ENCODE results near the gene ACTN1.
A peak's percentile ranks its signal among the peaks of the same experiment; 100 is the strongest.

The ACTN1 gene

DNA sequence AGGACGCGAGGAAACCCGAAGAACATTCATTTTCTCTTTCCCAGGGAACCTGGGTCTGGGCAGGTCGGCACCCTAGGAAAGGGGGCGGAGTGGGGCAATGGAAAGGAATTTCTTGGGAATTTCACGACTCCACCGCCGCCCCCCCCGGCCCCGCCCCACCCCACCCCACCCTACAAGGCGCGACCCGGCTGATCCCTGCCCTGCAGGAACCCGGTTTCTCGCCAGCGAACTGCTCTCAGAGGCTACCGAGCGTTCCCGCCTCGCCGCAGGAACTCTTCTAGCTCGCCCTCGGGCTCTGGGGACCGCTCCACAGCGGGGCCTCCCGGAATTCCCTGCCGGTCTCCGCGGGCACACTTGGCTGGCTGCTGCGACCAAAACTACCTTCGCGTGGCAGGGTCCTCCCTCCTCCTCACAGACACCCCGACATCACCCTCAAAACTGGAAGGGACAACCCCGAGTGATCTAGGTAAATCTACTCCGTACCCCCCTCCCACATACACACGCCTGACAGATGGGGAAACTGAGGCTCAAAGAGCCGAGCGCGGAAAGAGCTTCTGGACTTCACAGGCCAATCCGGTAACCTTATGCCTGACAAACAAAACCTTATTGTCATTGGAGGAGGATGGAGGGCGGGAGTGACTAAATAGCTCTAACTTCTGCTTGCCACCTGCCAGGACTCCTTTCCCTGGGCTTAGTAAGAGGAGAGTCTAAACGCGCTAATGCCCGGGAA is 785 bp upstream of the ACTN1 start:
- no peak for TF ChIP-seq CTCF (conservative IDR thresholded peaks at IDR 0.05; ENCODE audit: low read length)
- peak overlapping the region; percentile 76 for H3K4me3 ChIP-seq (ENCODE audit: low read length)
- peak; percentile 70 for DNase-seq (ENCODE audit: low read depth)

DNA sequence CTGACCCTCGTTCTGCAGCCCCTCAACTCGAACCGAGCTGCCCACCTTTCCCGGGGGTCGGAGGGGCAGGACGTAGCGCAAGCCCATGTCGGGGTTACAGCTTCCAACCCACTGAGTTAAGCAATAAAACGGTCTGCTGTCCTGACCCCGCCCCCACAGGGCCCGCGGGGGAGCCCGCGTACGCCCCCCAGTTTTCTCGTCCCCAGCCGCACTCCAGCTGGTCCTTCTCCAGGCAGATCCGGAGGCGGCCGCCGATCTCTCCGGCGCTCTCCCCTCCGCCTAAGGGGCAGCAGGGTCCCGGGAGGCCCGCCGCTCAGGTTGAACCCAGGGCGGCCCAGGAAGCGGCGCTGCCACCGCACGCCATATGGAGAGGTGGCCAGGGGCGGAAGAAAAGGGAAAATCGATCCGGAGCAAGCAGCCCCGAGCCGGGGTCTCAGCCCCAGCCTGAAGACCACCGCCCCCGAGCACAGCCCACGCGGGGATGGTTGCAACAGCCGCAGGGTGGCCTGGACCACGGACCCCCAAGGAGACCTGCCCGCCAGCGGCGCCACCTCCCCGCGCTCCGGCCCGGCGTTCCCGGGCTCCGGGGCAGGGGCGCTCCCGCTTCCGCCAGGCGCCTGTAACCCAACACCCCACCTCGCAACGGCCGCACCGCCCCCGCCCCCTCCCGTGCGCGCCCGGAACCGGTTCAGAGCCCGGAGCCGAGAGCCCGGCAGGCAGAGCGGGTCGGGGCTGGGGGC is 760 bp downstream of the ACTN1 start:
- DNase-seq (ENCODE audit: low read depth) = peak; percentile 61
- peak overlapping the region; percentile 97 for H3K4me3 ChIP-seq (ENCODE audit: low read length)
- no peak for TF ChIP-seq CTCF (conservative IDR thresholded peaks at IDR 0.05; ENCODE audit: low read length)

GRCh38 chr14:68977718-68978171 is 1.4 kb downstream of the ACTN1 start:
- DNase-seq (ENCODE audit: low read depth) = peak; percentile 95
- peak overlapping the region; percentile 97 for H3K4me3 ChIP-seq (ENCODE audit: low read length)
- peak; percentile 25; the same call in 1 of the 2 replicates for TF ChIP-seq CTCF (conservative IDR thresholded peaks at IDR 0.05; ENCODE audit: low read length)

DNA sequence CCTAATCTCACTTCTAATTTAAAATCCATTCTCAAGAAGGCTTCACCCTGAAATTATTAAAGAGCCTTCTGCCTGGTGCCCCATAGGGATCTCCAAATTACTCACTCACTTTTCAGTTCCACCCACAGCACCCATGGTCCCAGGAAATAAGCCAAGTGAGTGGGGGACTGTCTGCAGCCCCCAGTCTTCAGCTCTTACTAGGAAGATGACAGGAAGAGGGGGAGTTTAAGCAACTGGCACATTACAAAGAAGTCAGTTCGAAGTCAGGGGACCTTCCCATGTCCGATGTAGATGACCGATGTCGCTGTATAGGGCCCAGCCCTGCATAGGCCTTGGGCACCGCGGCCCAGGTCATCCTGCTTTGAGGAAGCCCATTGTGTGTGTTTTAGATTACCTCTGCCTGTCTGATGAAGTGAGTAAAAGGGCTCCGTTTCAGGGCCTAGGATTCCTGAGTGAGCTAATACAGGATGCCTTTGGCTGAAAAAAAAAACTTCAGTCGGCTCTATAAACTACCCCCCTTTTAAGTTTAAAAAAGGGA is 1.9 kb downstream of the ACTN1 start:
- TF ChIP-seq CTCF (conservative IDR thresholded peaks at IDR 0.05; ENCODE audit: low read length) = no peak
- DNase-seq (ENCODE audit: low read depth) = no peak
- H3K4me3 ChIP-seq (ENCODE audit: low read length) = peak overlapping the region; percentile 97

GRCh38 chr14:68976160-68977067 is 2.7 kb downstream of the ACTN1 start:
- H3K4me3 ChIP-seq (ENCODE audit: low read length) = peak overlapping the region; percentile 97
- TF ChIP-seq CTCF (conservative IDR thresholded peaks at IDR 0.05; ENCODE audit: low read length) = no peak
- DNase-seq (ENCODE audit: low read depth) = peak; percentile 70

DNA sequence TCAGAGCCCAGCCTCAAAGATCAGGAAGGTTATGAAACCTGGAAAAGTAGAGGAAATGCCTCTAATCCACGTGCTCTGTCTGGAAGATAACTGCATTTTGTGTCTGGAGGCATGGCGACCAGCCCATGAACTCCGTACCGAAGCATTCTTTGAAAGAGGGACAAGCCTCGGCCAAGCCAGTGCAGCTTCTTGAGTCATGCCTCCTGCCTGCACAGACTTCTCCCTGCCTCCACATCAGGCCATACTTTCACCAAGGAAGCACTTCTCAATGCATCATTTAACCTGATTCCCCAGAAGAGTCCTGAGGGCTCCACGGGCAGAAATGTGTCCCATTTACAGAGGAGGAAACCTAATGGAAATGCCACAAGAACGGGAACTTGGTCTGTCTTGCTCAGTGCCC is 3.4 kb downstream of the ACTN1 start:
- TF ChIP-seq CTCF (conservative IDR thresholded peaks at IDR 0.05; ENCODE audit: low read length) = peak; percentile 20
- H3K4me3 ChIP-seq (ENCODE audit: low read length) = peak overlapping the region; percentile 97
- peak; percentile 87 for DNase-seq (ENCODE audit: low read depth)
